Dendritic cell treated with granulocyte-macrophage colony-stimulating factor and Interleukin-4, amounts not matched to agents 40 ng/mL and 50 ng/mL, for 4 days (primary cell): ENCODE measurements around the gene EPHB3.

Experiments used
- H3K27ac Mint-ChIP-seq: one replicate; pipeline ENCODE4 v1.8.0; 2022; ENCODE audit warnings: mild to moderate bottlenecking, mixed read lengths
- H3K27me3 Mint-ChIP-seq: one replicate; pipeline ENCODE4 v1.8.0; 2022; ENCODE audit warnings: mild to moderate bottlenecking, mixed read lengths
- H3K36me3 Mint-ChIP-seq: one replicate; pipeline ENCODE4 v1.8.0; 2022; ENCODE audit warnings: low read depth, mixed read lengths
- H3K4me1 Mint-ChIP-seq: one replicate; pipeline ENCODE4 v1.8.0; 2022; ENCODE audit warnings: low read depth, mixed read lengths
- H3K4me3 Mint-ChIP-seq: one replicate; pipeline ENCODE4 v1.8.0; 2022; ENCODE audit warnings: mild to moderate bottlenecking, moderate library complexity, mixed read lengths
- H3K9me3 Mint-ChIP-seq: one replicate; pipeline ENCODE4 v1.8.0; 2022; ENCODE audit warnings: mixed read lengths
- intact Hi-C: fragments of 100-400 bp; cut with micrococcal nuclease; formaldehyde crosslinking; loops from one replicate; pipeline ENCODE4 v1.15.0; 2022

The EPHB3 gene

GRCh38 chr3:184599143-184599542 is 37.6 kb downstream of the EPHB3 start:
- peaks cover 46% of the 10 kb centered on the region for H3K27me3 Mint-ChIP-seq
- intact Hi-C loops, result no loop called here
- no peaks in the 10 kb centered on the region for H3K9me3 Mint-ChIP-seq

GRCh38 chr3:184600685-184601377 is 39.2 kb downstream of the EPHB3 start:
- Mint-ChIP-seq H3K9me3 (no peaks in the 10 kb centered on the region), H3K4me1 (peaks cover 44% of the 10 kb centered on the region), H3K4me3 (no peak overlapping the region), H3K36me3 (no peaks in the 10 kb centered on the region), H3K27me3 (peaks cover 55% of the 10 kb centered on the region), H3K27ac (no peak overlapping the region)
- intact Hi-C loops, result no loop called here

More at GRCh38 chr3:184599143-184599542, 37.6 kb downstream of the EPHB3 start:
- Mint-ChIP-seq H3K36me3 (no peaks in the 10 kb centered on the region), H3K4me3 (no peak overlapping the region), H3K27ac (no peak overlapping the region), H3K4me1 (peaks cover 35% of the 10 kb centered on the region)

GRCh38 chr3:184601576-184602371 is 40.2 kb downstream of the EPHB3 start:
- intact Hi-C loops, result no loop called here
- Mint-ChIP-seq H3K27ac (peak overlapping the region; percentile 50), H3K4me3 (peak overlapping the region; percentile 24), H3K36me3 (no peaks in the 10 kb centered on the region), H3K9me3 (no peaks in the 10 kb centered on the region), H3K27me3 (peaks cover 53% of the 10 kb centered on the region), H3K4me1 (peaks cover 43% of the 10 kb centered on the region)

GRCh38 chr3:184602372-184603150 is 41.0 kb downstream of the EPHB3 start:
- Mint-ChIP-seq H3K4me1 (peaks cover 49% of the 10 kb centered on the region), H3K36me3 (no peaks in the 10 kb centered on the region), H3K27me3 (peaks cover 57% of the 10 kb centered on the region), H3K4me3 (peak overlapping the region; percentile 24), H3K9me3 (no peaks in the 10 kb centered on the region), H3K27ac (peak overlapping the region; percentile 50)
- intact Hi-C loops, result no loop called here

GRCh38 chr3:184603151-184604030 is 41.8 kb downstream of the EPHB3 start:
- Mint-ChIP-seq H3K27ac (no peak overlapping the region), H3K4me1 (peaks cover 54% of the 10 kb centered on the region), H3K27me3 (peaks cover 59% of the 10 kb centered on the region), H3K4me3 (peak overlapping the region; percentile 37), H3K9me3 (no peaks in the 10 kb centered on the region), H3K36me3 (no peaks in the 10 kb centered on the region)
- intact Hi-C loops, result no loop called here

- H3K27me3 Mint-ChIP-seq, result peaks cover 58% of the 10 kb centered on the region
- H3K9me3 Mint-ChIP-seq, result no peaks in the 10 kb centered on the region
- no peaks in the 10 kb centered on the region for H3K36me3 Mint-ChIP-seq
- peak overlapping the region; percentile 15 for H3K27ac Mint-ChIP-seq
- peak overlapping the region; percentile 37 for H3K4me3 Mint-ChIP-seq
- peaks cover 60% of the 10 kb centered on the region for H3K4me1 Mint-ChIP-seq
- intact Hi-C loops, result no loop called here
Observed at GRCh38 chr3:184604039-184604601, 42.5 kb downstream of the EPHB3 start.

GRCh38 chr3:184604615-184605290 is 43.2 kb downstream of the EPHB3 start:
- H3K4me1 Mint-ChIP-seq, result peaks cover 60% of the 10 kb centered on the region
- H3K9me3 Mint-ChIP-seq, result no peaks in the 10 kb centered on the region
- no peaks in the 10 kb centered on the region for H3K36me3 Mint-ChIP-seq
- peak overlapping the region; percentile 35 for H3K4me3 Mint-ChIP-seq
- peaks cover 58% of the 10 kb centered on the region for H3K27me3 Mint-ChIP-seq
- peak overlapping the region; percentile 15 for H3K27ac Mint-ChIP-seq
- intact Hi-C loops, result no loop called here

- intact Hi-C loops, result no loop called here
- no peak overlapping the region for H3K27ac Mint-ChIP-seq
Observed at GRCh38 chr3:184608209-184608608, 46.6 kb downstream of the EPHB3 start.

GRCh38 chr3:184609476-184610244 is 48.1 kb downstream of the EPHB3 start:
- H3K27me3 Mint-ChIP-seq, result peaks cover 23% of the 10 kb centered on the region
- peaks cover 30% of the 10 kb centered on the region for H3K4me1 Mint-ChIP-seq

More at GRCh38 chr3:184608209-184608608, 46.6 kb downstream of the EPHB3 start:
- H3K27me3 Mint-ChIP-seq, result peaks cover 33% of the 10 kb centered on the region
- H3K4me1 Mint-ChIP-seq, result peaks cover 36% of the 10 kb centered on the region
- H3K36me3 Mint-ChIP-seq, result no peaks in the 10 kb centered on the region
- H3K9me3 Mint-ChIP-seq, result no peaks in the 10 kb centered on the region
- H3K4me3 Mint-ChIP-seq, result no peak overlapping the region

GRCh38 chr3:184610245-184610871 is 48.8 kb downstream of the EPHB3 start:
- Mint-ChIP-seq H3K4me1 (peaks cover 26% of the 10 kb centered on the region), H3K4me3 (no peak overlapping the region), H3K27ac (no peak overlapping the region), H3K9me3 (no peaks in the 10 kb centered on the region), H3K27me3 (peaks cover 16% of the 10 kb centered on the region), H3K36me3 (no peaks in the 10 kb centered on the region)
- intact Hi-C loops, result no loop called here

More at GRCh38 chr3:184609476-184610244, 48.1 kb downstream of the EPHB3 start:
- H3K4me3 Mint-ChIP-seq, result no peak overlapping the region
- H3K36me3 Mint-ChIP-seq, result no peaks in the 10 kb centered on the region
- intact Hi-C loops, result no loop called here
- H3K9me3 Mint-ChIP-seq, result no peaks in the 10 kb centered on the region
- no peak overlapping the region for H3K27ac Mint-ChIP-seq

GRCh38 chr3:184611607-184612281 is 50.2 kb downstream of the EPHB3 start:
- Mint-ChIP-seq H3K27ac (no peak overlapping the region), H3K27me3 (peaks cover 12% of the 10 kb centered on the region), H3K36me3 (no peaks in the 10 kb centered on the region), H3K4me3 (no peak overlapping the region), H3K9me3 (no peaks in the 10 kb centered on the region), H3K4me1 (peaks cover 23% of the 10 kb centered on the region)
- intact Hi-C loops, result no loop called here
